Upper lobe of right lung (tissue), 1 donor: ENCODE results near the gene UROC1. TPM values are rescaled to one million over a fixed set of nuclear protein-coding genes. Genes with fewer than 3 reads are reported as not detected.

ENCODE experiments used
- ATAC-seq: fragments of 200-7000 bp; cut with Tn5 transposase; one replicate; pipeline ENCODE4 v1.9.1; 2020; ENCODE audit warnings: mild to moderate bottlenecking, moderate library complexity
- DNase-seq: peaks from one replicate; pipeline ENCODE4 v3.0.0-alpha.2; 2020
- H3K27ac ChIP-seq: fragments of 200-600 bp; one replicate; pipeline ENCODE4 v1.8.0; 2022
- H3K27me3 ChIP-seq: fragments of 200-600 bp; one replicate; pipeline ENCODE4 v1.8.0; 2022; ENCODE audit warnings: mild to moderate bottlenecking
- H3K36me3 ChIP-seq: fragments of 200-600 bp; one replicate; pipeline ENCODE4 v1.8.0; 2022
- H3K4me1 ChIP-seq: fragments of 200-600 bp; one replicate; pipeline ENCODE4 v1.8.0; 2022
- H3K4me3 ChIP-seq: fragments of 200-600 bp; one replicate; pipeline ENCODE4 v1.8.0; 2022; ENCODE audit warnings: mild to moderate bottlenecking
- H3K9me3 ChIP-seq: fragments of 200-600 bp; one replicate; pipeline ENCODE4 v1.8.0; 2022
- intact Hi-C: fragments of 100-400 bp; cut with DNase I; formaldehyde crosslinking; loops from one replicate; pipeline ENCODE4 v1.11.0; 2022
- total RNA-seq: library from RNA; stranded (reverse); fragmentation: NEBNext Ultra II Directional; extraction: Animal tissue kit (Norgen Biotek cat#: 25700); gene quantifications from one replicate; pipeline ENCODE4 v1.2.1, GENCODE V29; 2021
- TF ChIP-seq, protein P1 (sequence below): fragments of 200-600 bp; IDR thresholded peaks from one replicate; pipeline ENCODE4 v1.8.0; 2022; ENCODE audit warnings: antibody characterized with exemption
- donor health status: DM: no; HTN: yes; CAD: no; lungs with severe emphysema.

The UROC1 gene
- total RNA-seq, 1 donor from 2014 or later: not detected

DNA sequence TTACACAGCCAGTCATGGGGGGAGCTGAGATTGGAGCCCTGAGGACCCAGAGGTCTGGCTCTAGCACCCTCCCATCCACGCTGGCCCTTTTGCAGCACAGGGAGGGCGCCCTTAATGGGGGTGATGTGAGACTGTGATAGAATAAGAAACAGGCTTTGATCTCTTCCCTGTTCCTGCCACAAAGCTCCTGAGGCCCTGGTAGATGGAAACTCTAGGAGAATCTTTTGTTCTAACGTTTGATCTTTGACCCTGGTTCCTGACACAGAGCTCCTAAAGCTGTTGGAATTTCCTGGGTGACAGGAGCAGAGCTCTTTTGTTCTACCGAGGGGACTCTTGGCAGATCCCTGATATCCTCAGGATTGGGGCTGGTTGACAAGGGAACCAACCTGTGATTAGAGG, 1.2 kb upstream of the UROC1 start:
- TF ChIP-seq, protein P1, sequence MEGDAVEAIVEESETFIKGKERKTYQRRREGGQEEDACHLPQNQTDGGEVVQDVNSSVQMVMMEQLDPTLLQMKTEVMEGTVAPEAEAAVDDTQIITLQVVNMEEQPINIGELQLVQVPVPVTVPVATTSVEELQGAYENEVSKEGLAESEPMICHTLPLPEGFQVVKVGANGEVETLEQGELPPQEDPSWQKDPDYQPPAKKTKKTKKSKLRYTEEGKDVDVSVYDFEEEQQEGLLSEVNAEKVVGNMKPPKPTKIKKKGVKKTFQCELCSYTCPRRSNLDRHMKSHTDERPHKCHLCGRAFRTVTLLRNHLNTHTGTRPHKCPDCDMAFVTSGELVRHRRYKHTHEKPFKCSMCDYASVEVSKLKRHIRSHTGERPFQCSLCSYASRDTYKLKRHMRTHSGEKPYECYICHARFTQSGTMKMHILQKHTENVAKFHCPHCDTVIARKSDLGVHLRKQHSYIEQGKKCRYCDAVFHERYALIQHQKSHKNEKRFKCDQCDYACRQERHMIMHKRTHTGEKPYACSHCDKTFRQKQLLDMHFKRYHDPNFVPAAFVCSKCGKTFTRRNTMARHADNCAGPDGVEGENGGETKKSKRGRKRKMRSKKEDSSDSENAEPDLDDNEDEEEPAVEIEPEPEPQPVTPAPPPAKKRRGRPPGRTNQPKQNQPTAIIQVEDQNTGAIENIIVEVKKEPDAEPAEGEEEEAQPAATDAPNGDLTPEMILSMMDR: no peak
- no peaks in the 10 kb centered on the region for H3K9me3 ChIP-seq
- peaks cover 9% of the 10 kb centered on the region for H3K27me3 ChIP-seq
- no peaks in the 10 kb centered on the region for H3K36me3 ChIP-seq
- DNase-seq: peak; percentile 28
- H3K4me1 ChIP-seq: no peaks in the 10 kb centered on the region
- ATAC-seq: no peak
- intact Hi-C loops: no loop called here
- no peak overlapping the region for H3K4me3 ChIP-seq
- no peak overlapping the region for H3K27ac ChIP-seq

DNA sequence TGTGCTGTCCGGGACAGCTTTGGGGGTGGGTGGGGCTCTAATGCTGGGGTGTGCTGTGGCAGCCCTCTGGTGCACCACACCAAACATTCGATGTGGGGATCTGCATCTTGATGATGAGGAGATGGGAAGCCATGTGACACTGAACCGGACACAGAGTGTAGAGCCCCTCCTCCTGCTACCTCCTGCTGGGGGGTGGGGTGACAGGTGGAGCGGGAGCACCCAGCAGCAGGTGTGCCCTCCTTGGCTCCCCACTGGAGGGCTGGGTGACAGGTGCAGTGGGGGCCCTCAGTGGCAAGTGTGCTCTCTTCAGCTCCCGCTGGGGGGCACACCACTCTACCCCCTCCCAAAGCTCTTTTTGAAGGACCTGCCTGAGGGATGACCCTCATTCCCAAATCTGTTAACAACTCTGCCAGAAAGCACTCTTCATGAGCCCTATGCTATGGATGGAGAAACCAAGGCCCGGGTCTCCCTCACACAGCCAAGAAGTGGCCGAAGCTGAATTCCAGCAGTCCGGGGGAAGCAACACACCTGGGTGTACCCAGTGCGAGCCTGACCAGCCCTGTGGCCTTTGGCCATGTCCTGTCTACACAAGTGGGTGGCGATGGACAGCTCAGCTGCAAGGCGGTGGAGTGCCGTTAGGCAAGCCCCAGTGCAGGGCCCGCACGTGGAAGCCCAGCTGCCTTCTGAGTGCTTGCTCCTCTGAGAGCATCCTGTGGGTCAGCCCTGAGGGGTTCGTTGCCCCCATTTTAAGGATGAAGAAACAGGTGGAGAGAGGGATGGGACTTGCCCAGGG, 609 bp upstream of the UROC1 start:
- intact Hi-C loops: no loop called here
- H3K4me3 ChIP-seq: no peak overlapping the region
- H3K9me3 ChIP-seq: no peaks in the 10 kb centered on the region
- peaks cover 5% of the 10 kb centered on the region for H3K27me3 ChIP-seq
- peak; percentile 49 for DNase-seq
- no peak for ATAC-seq
- TF ChIP-seq, protein P1: no peak
- no peaks in the 10 kb centered on the region for H3K36me3 ChIP-seq
- no peak overlapping the region for H3K27ac ChIP-seq
- no peaks in the 10 kb centered on the region for H3K4me1 ChIP-seq

DNA sequence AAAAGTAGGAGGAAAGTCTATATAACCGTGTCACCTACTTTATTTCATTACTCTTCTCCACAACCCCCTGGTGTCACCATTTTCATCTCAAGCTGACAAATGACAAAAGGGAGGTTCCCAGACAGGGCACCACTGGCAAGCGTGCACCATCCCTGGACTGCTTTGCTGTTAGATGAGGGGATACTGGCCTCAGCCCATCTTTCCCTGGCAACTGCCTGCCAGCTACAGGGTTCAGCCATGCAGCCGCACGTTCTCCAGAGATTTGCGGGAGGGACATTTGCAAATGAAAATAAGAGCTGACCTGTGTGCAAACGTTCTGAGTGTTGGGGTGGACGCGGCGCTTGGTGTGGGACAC, 660 bp downstream of the UROC1 start:
- Histone ChIP-seq H3K9me3 (no peaks in the 10 kb centered on the region), H3K36me3 (no peaks in the 10 kb centered on the region), H3K27me3 (no peaks in the 10 kb centered on the region), H3K4me3 (no peak overlapping the region), H3K27ac (no peak overlapping the region), H3K4me1 (no peaks in the 10 kb centered on the region)
- no peak for ATAC-seq
- TF ChIP-seq, protein P1: no peak
- intact Hi-C loops: no loop called here
- DNase-seq: no peak

DNA sequence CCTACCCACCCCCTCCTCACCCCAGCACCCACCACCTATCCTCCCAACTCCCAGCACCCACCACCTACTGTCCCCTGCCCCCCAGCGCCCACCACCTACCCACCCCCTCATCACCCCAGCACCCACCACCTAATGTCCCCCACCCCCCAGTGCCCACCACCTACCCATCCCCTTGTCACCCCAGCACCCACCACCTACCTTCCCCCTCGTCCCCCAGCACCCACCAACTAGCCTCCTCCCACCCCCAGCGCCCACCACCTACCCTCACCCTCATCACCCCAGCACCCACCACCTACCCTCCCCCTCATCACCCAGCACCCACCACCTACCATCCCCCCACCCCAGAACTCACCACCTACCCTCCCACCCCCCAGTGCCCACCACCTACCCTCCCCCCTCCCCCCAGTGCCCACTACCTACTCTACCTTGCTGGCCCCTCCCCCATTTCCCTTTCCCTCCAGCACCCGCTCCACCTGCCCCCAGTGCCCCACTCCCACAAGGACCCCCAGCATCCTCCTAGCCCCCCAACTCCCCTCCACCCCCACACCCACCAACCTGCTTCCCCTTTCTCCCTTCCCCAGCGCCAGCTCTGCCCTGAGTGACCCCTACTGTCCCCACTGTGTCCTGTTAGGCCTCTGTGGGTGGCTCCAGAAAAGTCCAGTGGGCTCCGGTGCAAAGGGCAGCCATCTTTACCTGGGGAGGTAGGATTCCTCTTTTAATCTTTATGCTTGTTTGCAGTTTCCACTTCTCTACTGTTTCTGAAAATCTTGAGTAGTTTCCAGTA, 1.2 kb downstream of the UROC1 start:
- H3K27ac ChIP-seq: no peak overlapping the region
- intact Hi-C loops: no loop called here

DNA sequence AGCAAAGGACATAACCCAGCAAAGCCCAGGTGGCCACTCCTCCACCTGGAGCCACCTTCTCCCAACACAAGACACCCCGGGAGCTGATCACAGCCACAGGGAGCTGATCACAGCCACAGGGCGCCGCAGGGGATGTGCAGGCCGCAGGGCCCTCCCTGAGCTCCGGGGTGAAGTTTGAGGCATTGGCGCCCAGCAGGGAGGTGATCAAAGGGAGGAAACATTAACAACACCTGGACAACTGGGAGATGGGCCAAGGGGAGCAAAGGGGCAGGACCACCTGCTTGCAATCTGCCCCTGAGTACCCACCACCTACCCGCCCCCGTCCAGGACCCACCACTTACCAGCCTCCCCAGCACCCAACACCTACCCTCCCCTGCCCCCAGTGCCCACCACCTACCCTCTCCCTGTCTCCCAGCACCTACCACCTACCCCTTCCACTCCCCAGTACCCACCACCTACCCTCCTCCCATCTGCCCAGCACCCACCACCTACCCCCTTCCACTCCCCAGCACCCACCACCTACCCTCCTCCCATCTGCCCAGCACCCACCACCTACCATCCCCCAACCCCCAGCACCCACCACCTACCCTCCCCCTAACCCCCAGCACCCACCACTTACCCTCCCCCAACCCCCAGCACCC, 2.4 kb downstream of the UROC1 start:
- intact Hi-C loops: no loop called here

More for the DNA sequence above, 1.2 kb downstream of the UROC1 start:
- Histone ChIP-seq H3K9me3 (no peaks in the 10 kb centered on the region), H3K36me3 (no peaks in the 10 kb centered on the region), H3K27me3 (no peaks in the 10 kb centered on the region), H3K4me1 (no peaks in the 10 kb centered on the region), H3K4me3 (no peak overlapping the region)
- TF ChIP-seq, protein P1: no peak
- ATAC-seq (no peak), DNase-seq (peak; percentile 33)

More for the DNA sequence above, 2.4 kb downstream of the UROC1 start:
- H3K4me3 ChIP-seq: no peak overlapping the region
- no peaks in the 10 kb centered on the region for H3K27me3 ChIP-seq
- H3K36me3 ChIP-seq: no peaks in the 10 kb centered on the region
- ATAC-seq (no peak), DNase-seq (peak; percentile 44)
- TF ChIP-seq, protein P1: no peak
- H3K4me1 ChIP-seq: no peaks in the 10 kb centered on the region
- no peaks in the 10 kb centered on the region for H3K9me3 ChIP-seq
- no peak overlapping the region for H3K27ac ChIP-seq
